Thyroid gland (tissue), 4 donors: ENCODE results near the gene SCART1. TPM values are rescaled to one million over a fixed set of nuclear protein-coding genes. Genes with fewer than 3 reads are reported as not detected.

Source experiments
- DNase-seq, 2 donors: peaks; one replicate each; pipeline ENCODE4 v3.0.0-alpha.2; 2019
- H3K27ac ChIP-seq, 3 donors: fragments of 200-600 bp; sonication (generic); 1 replicate in 2 of 3; 2 replicates in 1 of 3; pipeline ENCODE4 v1.5.1; 2016 to 2019; ENCODE audit warnings: mild to moderate bottlenecking in 1 of 3, moderate library complexity in 1 of 3
- H3K27me3 ChIP-seq: fragments of 200-600 bp; sonication (generic); one replicate; pipeline ENCODE4 v1.5.1; 2019
- H3K36me3 ChIP-seq, 2 donors: fragments of 200-600 bp; sonication (generic); one replicate each; pipeline ENCODE4 v1.5.1; 2016 to 2019
- H3K4me1 ChIP-seq, 2 donors: fragments of 200-600 bp; sonication (generic); one replicate each; pipeline ENCODE4 v1.5.1; 2017 to 2019
- H3K4me3 ChIP-seq, 3 donors: fragments of 200-600 bp; sonication (generic); replicated peaks in 1 of 3; 1 replicate in 2 of 3; 2 replicates in 1 of 3; pipeline ENCODE4 v1.5.1; 2016; ENCODE audit warnings: mild to moderate bottlenecking in 1 of 3
- H3K9me3 ChIP-seq: fragments of 200-600 bp; sonication (generic); one replicate; pipeline ENCODE4 v1.5.1; 2017
- POLR2A ChIP-seq, 2 donors: fragments of 450-650 bp; IDR thresholded peaks; one replicate each; pipeline ENCODE4 v1.6.1; 2017; ENCODE audit warnings: antibody characterized with exemption in 2 of 2, mild to moderate bottlenecking in 2 of 2, moderate library complexity in 1 of 2
- WGBS, 2 donors: methylation state at CpG; one replicate each; pipeline ENCODE4 v1.1.5; 2017; 5-methylcytosine and 5-hydroxymethylcytosine counted together
- intact Hi-C: fragments of 100-400 bp; cut with DNase I; formaldehyde crosslinking; loops from one replicate; pipeline ENCODE4 v1.15.1; 2023
- total RNA-seq, 4 donors: library from RNA; depleted of rRNA; stranded (reverse); fragments of >200 nt; gene quantifications; one replicate each; pipeline ENCODE4 v1.2.3, GENCODE V29; 2016
- TF ChIP-seq, protein P1 (sequence below), 6 experiments: fragments of 200-600 bp in 3 of 6; fragments of 450-650 bp in 3 of 6; sonication (generic) in 3 of 6; IDR thresholded peaks; one replicate each; pipeline ENCODE4 v1.5.1; 2016 to 2019; ENCODE audit warnings: antibody characterized with exemption in 6 of 6, mild to moderate bottlenecking in 2 of 6, inconsistent platforms in 1 of 6, moderate library complexity in 1 of 6

SCART1 gene
- total RNA-seq, 4 donors from 2014 or later, result 2.6 to 12.6 (median 3.4) TPM

DNA sequence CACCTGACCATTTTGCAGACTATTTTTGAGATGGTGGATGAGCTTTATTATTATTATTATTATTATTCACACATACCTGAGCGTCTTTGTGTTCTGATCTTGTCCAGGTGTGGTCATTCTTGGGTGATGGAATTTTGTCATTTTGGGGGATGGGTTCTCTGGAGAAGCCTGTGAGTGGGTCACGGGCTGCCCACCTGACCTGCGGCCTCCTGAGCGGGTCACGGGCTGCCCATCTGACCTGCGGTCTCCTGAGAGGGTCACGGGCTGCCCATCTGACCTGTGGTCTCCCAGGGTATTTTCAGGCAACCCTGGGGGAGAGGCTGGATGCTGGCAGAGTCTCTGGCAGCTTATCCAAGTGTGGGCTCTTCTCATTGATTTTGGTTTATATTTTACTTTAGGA is 7.3 kb downstream of the SCART1 start:
- no peak for DNase-seq
- H3K4me3 ChIP-seq, result no peak overlapping the region
- no peaks in the 10 kb centered on the region for H3K9me3 ChIP-seq
- no peak for TF ChIP-seq POLR2A (IDR thresholded peaks at IDR 0.05)
- TF ChIP-seq, protein P1, sequence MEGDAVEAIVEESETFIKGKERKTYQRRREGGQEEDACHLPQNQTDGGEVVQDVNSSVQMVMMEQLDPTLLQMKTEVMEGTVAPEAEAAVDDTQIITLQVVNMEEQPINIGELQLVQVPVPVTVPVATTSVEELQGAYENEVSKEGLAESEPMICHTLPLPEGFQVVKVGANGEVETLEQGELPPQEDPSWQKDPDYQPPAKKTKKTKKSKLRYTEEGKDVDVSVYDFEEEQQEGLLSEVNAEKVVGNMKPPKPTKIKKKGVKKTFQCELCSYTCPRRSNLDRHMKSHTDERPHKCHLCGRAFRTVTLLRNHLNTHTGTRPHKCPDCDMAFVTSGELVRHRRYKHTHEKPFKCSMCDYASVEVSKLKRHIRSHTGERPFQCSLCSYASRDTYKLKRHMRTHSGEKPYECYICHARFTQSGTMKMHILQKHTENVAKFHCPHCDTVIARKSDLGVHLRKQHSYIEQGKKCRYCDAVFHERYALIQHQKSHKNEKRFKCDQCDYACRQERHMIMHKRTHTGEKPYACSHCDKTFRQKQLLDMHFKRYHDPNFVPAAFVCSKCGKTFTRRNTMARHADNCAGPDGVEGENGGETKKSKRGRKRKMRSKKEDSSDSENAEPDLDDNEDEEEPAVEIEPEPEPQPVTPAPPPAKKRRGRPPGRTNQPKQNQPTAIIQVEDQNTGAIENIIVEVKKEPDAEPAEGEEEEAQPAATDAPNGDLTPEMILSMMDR (IDR thresholded peaks at IDR 0.05), result no peak
- H3K36me3 ChIP-seq, result no peaks in the 10 kb centered on the region
- no peak overlapping the region for H3K27ac ChIP-seq
- 97 to 98% methylated on average over 7 of the region's 7 CpGs for WGBS, 2 donors
- no peaks in the 10 kb centered on the region for H3K27me3 ChIP-seq
- intact Hi-C loops, result no loop called here
- H3K4me1 ChIP-seq, result no peaks in the 10 kb centered on the region

DNA sequence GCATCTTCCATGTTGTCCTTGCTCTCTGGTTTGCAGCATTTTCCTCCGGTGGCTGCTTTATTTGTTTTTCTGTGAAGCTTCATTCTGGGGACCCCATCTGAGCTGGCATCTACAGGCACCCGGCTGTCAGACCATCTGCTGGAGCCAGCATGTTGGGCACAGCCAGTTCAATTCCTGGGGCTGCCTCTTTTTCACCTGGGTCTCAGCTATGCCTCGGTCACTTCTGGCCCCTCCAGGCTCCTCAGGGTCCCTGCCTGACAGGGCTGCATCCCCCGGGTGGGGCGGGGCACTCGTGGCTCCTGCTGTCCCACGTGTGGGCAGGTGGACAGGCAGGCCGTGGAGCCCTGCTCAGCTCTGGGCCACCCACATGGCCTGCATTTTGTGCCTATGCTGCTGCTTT is 8.1 kb downstream of the SCART1 start:
- intact Hi-C loops, result no loop called here
- Histone ChIP-seq H3K36me3 (no peaks in the 10 kb centered on the region), H3K27me3 (no peaks in the 10 kb centered on the region), H3K4me3 (no peak overlapping the region), H3K9me3 (no peaks in the 10 kb centered on the region), H3K27ac (no peak overlapping the region), H3K4me1 (no peaks in the 10 kb centered on the region)
- TF ChIP-seq, protein P1 (IDR thresholded peaks at IDR 0.05), result no peak
- TF ChIP-seq POLR2A (IDR thresholded peaks at IDR 0.05), result no peak
- 69 to 77% methylated on average over 4 to 8 of the region's 8 CpGs for WGBS, 2 donors
- no peak for DNase-seq

DNA sequence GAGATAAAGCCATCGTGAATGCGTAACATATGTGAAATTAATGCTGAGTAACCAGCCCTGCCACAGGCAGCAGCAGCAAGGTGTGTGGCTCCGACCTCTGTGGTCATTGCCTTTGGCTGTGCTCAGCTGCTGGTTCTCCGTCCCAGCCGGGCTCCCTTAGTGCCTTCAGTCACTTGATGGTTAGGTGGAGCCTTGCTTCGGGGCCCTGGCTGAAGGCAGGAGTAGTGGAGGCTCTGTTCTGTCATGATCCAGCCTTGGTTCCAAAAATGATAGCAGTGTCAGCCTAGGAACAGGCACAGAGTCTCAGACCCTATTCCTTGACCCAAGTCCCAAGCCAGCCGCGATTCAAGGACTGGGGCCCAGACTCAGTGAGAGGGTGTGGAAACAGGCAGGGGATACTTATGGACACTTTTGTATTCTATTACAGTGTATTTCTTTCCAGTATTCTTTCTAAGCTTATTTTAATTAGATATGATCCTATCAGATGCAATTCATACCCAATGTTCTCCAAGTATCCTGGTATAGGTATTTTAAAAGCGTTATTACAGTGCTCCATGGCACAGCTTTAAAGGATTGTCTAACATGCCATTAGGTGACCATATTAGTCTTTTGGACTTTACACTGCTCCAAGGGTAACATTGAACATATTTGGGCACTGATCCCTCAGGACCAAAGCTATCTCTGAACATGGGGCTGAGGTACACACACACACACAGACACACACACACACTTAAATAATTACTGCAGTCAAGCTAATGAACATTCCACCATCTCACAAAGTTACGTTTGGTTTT is 9.0 kb downstream of the SCART1 start:
- WGBS, 2 donors, result 92% methylated on average over 10 of the region's 10 CpGs
- no peaks in the 10 kb centered on the region for H3K27me3 ChIP-seq
- no peak for DNase-seq
- H3K27ac ChIP-seq, result no peak overlapping the region
- no peaks in the 10 kb centered on the region for H3K9me3 ChIP-seq
- no peak overlapping the region for H3K4me3 ChIP-seq
- H3K4me1 ChIP-seq, result no peaks in the 10 kb centered on the region
- intact Hi-C loops, result no loop called here
- no peak for TF ChIP-seq POLR2A (IDR thresholded peaks at IDR 0.05)
- TF ChIP-seq, protein P1 (IDR thresholded peaks at IDR 0.05), result no peak
- no peaks in the 10 kb centered on the region for H3K36me3 ChIP-seq

DNA sequence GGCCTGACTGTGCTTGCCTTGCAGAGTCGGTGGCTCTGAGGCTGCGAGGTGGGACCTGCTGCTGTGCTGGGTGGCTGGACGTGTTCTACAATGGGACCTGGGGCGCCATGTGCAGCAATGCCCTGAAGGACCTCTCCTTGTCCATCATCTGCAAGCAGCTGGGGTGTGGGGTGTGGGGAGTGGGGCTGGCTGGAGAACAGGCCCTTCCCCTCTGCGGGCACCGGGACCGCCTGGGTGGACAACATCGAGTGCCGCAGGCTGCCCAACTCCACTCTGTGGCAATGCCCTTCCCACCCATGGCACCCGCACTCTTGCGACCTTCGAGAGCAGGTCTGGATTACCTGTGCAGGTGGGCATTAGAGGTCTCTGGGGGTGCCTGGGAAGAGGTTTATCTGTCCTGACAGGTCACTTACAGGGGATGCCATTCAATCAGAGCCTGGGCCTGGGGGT is 10.9 kb downstream of the SCART1 start:
- no peak for DNase-seq
- TF ChIP-seq POLR2A (IDR thresholded peaks at IDR 0.05), result no peak
- TF ChIP-seq, protein P1 (IDR thresholded peaks at IDR 0.05), result no peak
- H3K27ac ChIP-seq, result no peak overlapping the region
- no peaks in the 10 kb centered on the region for H3K4me1 ChIP-seq
- no peak overlapping the region for H3K4me3 ChIP-seq
- intact Hi-C loops, result no loop called here
- H3K36me3 ChIP-seq, result no peaks in the 10 kb centered on the region
- H3K27me3 ChIP-seq, result no peaks in the 10 kb centered on the region
- no peaks in the 10 kb centered on the region for H3K9me3 ChIP-seq
- 93 to 96% methylated on average over 5 to 11 of the region's 12 CpGs for WGBS, 2 donors

DNA sequence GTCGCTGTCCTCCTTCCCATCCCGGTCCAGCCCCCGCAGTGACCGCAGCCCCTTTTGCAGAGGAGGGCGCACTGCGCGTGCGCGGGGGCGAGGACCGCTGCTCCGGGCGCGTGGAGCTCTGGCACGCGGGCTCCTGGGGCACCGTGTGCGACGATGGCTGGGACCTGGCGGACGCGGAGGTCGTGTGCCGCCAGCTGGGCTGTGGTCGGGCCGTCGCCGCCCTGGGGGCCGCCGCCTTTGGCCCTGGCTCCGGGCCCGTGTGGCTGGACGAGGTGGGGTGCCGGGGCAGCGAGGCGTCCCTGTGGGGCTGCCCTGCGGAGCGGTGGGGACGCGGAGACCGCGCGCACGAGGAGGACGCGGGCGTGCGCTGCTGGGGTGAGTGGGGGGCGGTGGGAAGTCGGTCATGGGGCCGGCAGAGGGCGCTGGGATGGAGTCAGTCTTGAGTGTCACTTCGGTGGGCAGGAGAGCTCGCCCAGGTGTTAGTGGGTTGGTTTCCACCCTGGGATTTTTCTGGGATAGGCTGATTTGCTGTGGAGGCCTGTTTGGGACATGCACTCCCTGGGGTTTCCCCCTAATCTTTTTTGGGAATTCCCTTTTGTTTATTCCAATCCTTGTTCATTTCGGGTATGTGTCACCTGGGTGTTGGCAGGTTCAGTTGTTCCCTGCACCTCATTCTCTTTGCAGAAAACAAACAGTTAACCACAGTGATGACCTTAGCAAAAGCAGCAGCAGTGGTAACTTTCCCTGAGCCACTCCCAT is 11.6 kb downstream of the SCART1 start:
- H3K4me3 ChIP-seq, result no peak overlapping the region
- intact Hi-C loops, result no loop called here
- no peak overlapping the region for H3K27ac ChIP-seq
- H3K36me3 ChIP-seq, result no peaks in the 10 kb centered on the region
- no peaks in the 10 kb centered on the region for H3K9me3 ChIP-seq
- no peaks in the 10 kb centered on the region for H3K4me1 ChIP-seq
- WGBS, 2 donors, result 30 to 32% methylated on average over 20 to 34 of the region's 55 CpGs
- TF ChIP-seq, protein P1 (IDR thresholded peaks at IDR 0.05), result no peak
- TF ChIP-seq POLR2A (IDR thresholded peaks at IDR 0.05), result no peak
- no peaks in the 10 kb centered on the region for H3K27me3 ChIP-seq
- DNase-seq, result no peak
